DMS114 treated with DMSO at 0.1 percent for 48 hours (cell line): ENCODE data around the gene MPP7.
"Not testable (repeated sequence)": the region's sequence is repeated elsewhere in the genome, so short reads cannot be mapped to it uniquely, and the experiment has no call there.

Experiments used
- DNase-seq: peaks from one replicate; lab custom pipeline; 2025; ENCODE audit not compliant: unreplicated experiment; lab: John Stamatoyannopoulos, UW

The MPP7 gene

GRCh38 chr10:28302638-28303488 is at the start of gene MPP7:
TSS of gene MPP7 (minus strand) at chr10:28303064. CDS start at chr10:28238604, 64,460 bp downstream.
- peak; percentile 98 for DNase-seq

- no peak for DNase-seq
Measured at GRCh38 chr10:28349892-28350291, 47.0 kb upstream of the MPP7 start.

GRCh38 chr10:28343987-28344895 is 41.4 kb upstream of the MPP7 start:
- no peak for DNase-seq

GRCh38 chr10:28343252-28343651 is 40.4 kb upstream of the MPP7 start:
- no peak for DNase-seq

- not testable (repeated sequence) for DNase-seq
Measured at GRCh38 chr10:28341679-28342078, 38.8 kb upstream of the MPP7 start.

GRCh38 chr10:28332726-28333125 is 29.9 kb upstream of the MPP7 start:
- DNase-seq: no peak

GRCh38 chr10:28331841-28332240 is 29.0 kb upstream of the MPP7 start:
- DNase-seq: no peak

- DNase-seq: no peak
Measured at GRCh38 chr10:28331066-28331465, 28.2 kb upstream of the MPP7 start.

- no peak for DNase-seq
Measured at GRCh38 chr10:28328346-28328745, 25.5 kb upstream of the MPP7 start.

GRCh38 chr10:28327491-28327880 is 24.6 kb upstream of the MPP7 start:
- DNase-seq: no peak

GRCh38 chr10:28326516-28327490 is 23.9 kb upstream of the MPP7 start:
- DNase-seq: no peak

- DNase-seq: no peak
Measured at GRCh38 chr10:28320799-28321198, 17.9 kb upstream of the MPP7 start.

- no peak for DNase-seq
Measured at GRCh38 chr10:28320090-28320489, 17.2 kb upstream of the MPP7 start.

- DNase-seq: not testable (repeated sequence)
Measured at GRCh38 chr10:28319061-28319460, 16.2 kb upstream of the MPP7 start.

- no peak for DNase-seq
Measured at GRCh38 chr10:28318626-28319025, 15.8 kb upstream of the MPP7 start.

- DNase-seq: no peak
Measured at GRCh38 chr10:28317760-28318159, 14.9 kb upstream of the MPP7 start.

GRCh38 chr10:28316696-28317095 is 13.8 kb upstream of the MPP7 start:
- no peak for DNase-seq

GRCh38 chr10:28315140-28315539 is 12.3 kb upstream of the MPP7 start:
- DNase-seq: no peak

- no peak for DNase-seq
Measured at GRCh38 chr10:28314211-28314610, 11.3 kb upstream of the MPP7 start.

GRCh38 chr10:28312572-28312971 is 9.7 kb upstream of the MPP7 start:
- no peak for DNase-seq

- DNase-seq: no peak
Measured at GRCh38 chr10:28311104-28311503, 8.2 kb upstream of the MPP7 start.
